HepG2 (cell line): ENCODE results near the gene PGK1. TPM values are rescaled to one million over a fixed set of nuclear protein-coding genes. Genes with fewer than 3 reads are reported as not detected.

ENCODE experiments used
- BORCS8-MEF2B ChIP-seq: sonication (generic); formaldehyde crosslinking; IDR thresholded peaks from 2 replicates; pipeline ENCODE4 v1.8.0; 2022; ENCODE audit warnings: mild to moderate bottlenecking, missing genetic modification reagents
- CBX2 ChIP-seq, 2 experiments: fragments of 200-600 bp in 1 of 2; sonication (generic); formaldehyde crosslinking in 1 of 2; IDR thresholded peaks; 2 replicates each; pipeline versions ENCODE4 v1.7.0 to v1.8.1; 2018 to 2022; ENCODE audit warnings: low read depth in 2 of 2, low read length in 1 of 2, mild to moderate bottlenecking in 1 of 2, missing genetic modification reagents in 1 of 2
- HMG20A ChIP-seq: IDR thresholded peaks from 2 replicates; pipeline ENCODE4 v1.6.1; 2016; ENCODE audit warnings: borderline replicate concordance
- HNF1B ChIP-seq: sonication (generic); formaldehyde crosslinking; IDR thresholded peaks from 2 replicates; pipeline ENCODE4 v1.5.1; 2020; ENCODE audit warnings: mild to moderate bottlenecking, moderate library complexity, missing genetic modification reagents
- HOXA5 ChIP-seq: sonication (generic); formaldehyde crosslinking; IDR thresholded peaks from 2 replicates; pipeline ENCODE4 v1.4.0; 2020; ENCODE audit warnings: missing genetic modification reagents
- IRF2 ChIP-seq: IDR thresholded peaks from 2 replicates; pipeline ENCODE4 v1.6.1; 2018; ENCODE audit warnings: missing genetic modification reagents, missing compliant biosample characterization
- KAT7 ChIP-seq: IDR thresholded peaks from 2 replicates; pipeline ENCODE4 v1.6.1; 2018; ENCODE audit warnings: borderline replicate concordance, missing compliant biosample characterization
- MED1 ChIP-seq: sonication (generic); formaldehyde crosslinking; IDR thresholded peaks from 2 replicates; pipeline ENCODE4 v1.4.0; 2020; ENCODE audit warnings: missing genetic modification reagents
- NFAT5 ChIP-seq: sonication (generic); formaldehyde crosslinking; IDR thresholded peaks from 2 replicates; pipeline ENCODE4 v1.4.0; 2020; ENCODE audit warnings: missing genetic modification reagents
- SOX5 ChIP-seq: IDR thresholded peaks from 2 replicates; pipeline ENCODE4 v1.6.1; 2016; ENCODE audit warnings: borderline replicate concordance
- SRSF4 ChIP-seq: fragments of 200-400 bp; formaldehyde crosslinking; IDR thresholded peaks from one replicate; pipeline ENCODE4 v1.6.1; 2018; ENCODE audit warnings: mild to moderate bottlenecking, low read depth, low read length, moderate library complexity; ENCODE audit not compliant: poor library complexity, severe bottlenecking
- TP53 ChIP-seq: sonication (generic); formaldehyde crosslinking; conservative IDR thresholded peaks from 2 replicates; pipeline ENCODE4 v1.4.0; 2020; ENCODE audit warnings: missing genetic modification reagents
- YEATS2 ChIP-seq: sonication (generic); formaldehyde crosslinking; IDR thresholded peaks from 2 replicates; pipeline ENCODE4 v1.4.0; 2020; ENCODE audit warnings: missing genetic modification reagents, borderline replicate concordance
- ZFP91 ChIP-seq: sonication (generic); formaldehyde crosslinking; IDR thresholded peaks from 2 replicates; pipeline ENCODE4 v1.9.0; 2022; ENCODE audit warnings: missing genetic modification reagents, mild to moderate bottlenecking, borderline replicate concordance
- ZNF256 ChIP-seq: sonication (generic); formaldehyde crosslinking; conservative IDR thresholded peaks from 2 replicates; pipeline ENCODE4 v1.4.0; 2020; ENCODE audit warnings: missing genetic modification reagents
- ZNF614 ChIP-seq: IDR thresholded peaks from 2 replicates; pipeline ENCODE4 v1.6.1; 2018; ENCODE audit warnings: missing biosample characterization, missing genetic modification reagents, inconsistent platforms, borderline replicate concordance
- ZNF670 ChIP-seq: sonication (generic); formaldehyde crosslinking; IDR thresholded peaks from 2 replicates; pipeline ENCODE4 v1.8.0; 2022; ENCODE audit warnings: mild to moderate bottlenecking, missing genetic modification reagents, borderline replicate concordance
- ZNF678 ChIP-seq: sonication (generic); formaldehyde crosslinking; IDR thresholded peaks from 2 replicates; pipeline ENCODE4 v1.4.0; 2020; ENCODE audit warnings: mild to moderate bottlenecking, missing genetic modification reagents
- ZNF749 ChIP-seq: sonication (generic); formaldehyde crosslinking; IDR thresholded peaks from 2 replicates; pipeline ENCODE4 v1.8.0; 2022; ENCODE audit warnings: mild to moderate bottlenecking, missing genetic modification reagents, moderate library complexity, borderline replicate concordance
- ZNF761 ChIP-seq: sonication (generic); formaldehyde crosslinking; conservative IDR thresholded peaks from 2 replicates; pipeline ENCODE4 v1.4.0; 2020; ENCODE audit warnings: mild to moderate bottlenecking, missing genetic modification reagents
- polyA plus RNA-seq, 8 experiments: library from polyadenylated mRNA; depleted of rRNA in 3 of 8; stranded (reverse) in 7 of 8; unstranded in 1 of 8; fragments of >200 nt; fragmentation: Illumina TruSeq in 4 of 8; extraction: Trizol in 4 of 8; gene quantifications; 2 replicates each; pipeline versions ENCODE4 v1.2.1 to v1.2.3, GENCODE V29; 2011 to 2016; ENCODE audit warnings: low read depth in 4 of 8, missing spikeins in 1 of 8, mixed read lengths in 1 of 8; ENCODE audit not compliant: insufficient read depth in 1 of 8
- total RNA-seq, 5 experiments: library from RNA; depleted of rRNA; stranded (reverse); fragments of >200 nt; fragmentation: Illumina TruSeq; extraction: Trizol; gene quantifications; 2 replicates each; pipeline ENCODE4 v1.2.3, GENCODE V29; 2016; ENCODE audit warnings: low read depth in 1 of 5

PGK1 gene
- total and polyA plus RNA-seq, 2 of the 13 experiments (the other 11 are each of a cell fraction or from before 2014, with no cell fraction given), result 325 to 1,274 TPM

- TF ChIP-seq KAT7 (CRISPR knock-in tag) (0 out of 2 replicates have a peak, but pooled peaks have one; percentile 29), NFAT5 (0 out of 2 replicates have a peak, but pooled peaks have one; percentile 68), IRF2 (CRISPR knock-in tag) (peak; percentile 60; the same call in 1 of the 2 replicates), HNF1B (CRISPR knock-in tag) (peak; percentile 80), SRSF4 (no peak), ZNF670 (CRISPR knock-in tag) (peak; percentile 74; the same call in 1 of the 2 replicates), TP53 (CRISPR knock-in tag) (0 out of 2 replicates have a peak, but pooled peaks have one; percentile 18), BORCS8-MEF2B (CRISPR knock-in tag) (peak; percentile 88), ZNF761 (CRISPR knock-in tag) (0 out of 2 replicates have a peak, but pooled peaks have one; percentile 48), ZNF614 (CRISPR knock-in tag) (peak; percentile 68; the same call in 1 of the 2 replicates), ZNF256 (0 out of 2 replicates have a peak, but pooled peaks have one; percentile 43), MED1 (peak; percentile 99), YEATS2 (CRISPR knock-in tag) (peak; percentile 90; the same call in 1 of the 2 replicates), HMG20A (no peak), HOXA5 (CRISPR knock-in tag) (0 out of 2 replicates have a peak, but pooled peaks have one; percentile 70), ZFP91 (CRISPR knock-in tag) (peak; percentile 77), CBX2 (IDR thresholded peaks at IDR 0.05; ENCODE audit: low read depth, low read length) (no peak), CBX2 (CRISPR knock-in tag; IDR thresholded peaks at IDR 0.05; ENCODE audit: low read depth) (0 out of 2 replicates have a peak, but pooled peaks have one; percentile 55), SOX5 (peak; percentile 56; the same call in 1 of the 2 replicates), ZNF678 (CRISPR knock-in tag) (0 out of 2 replicates have a peak, but pooled peaks have one; percentile 41), ZNF749 (CRISPR knock-in tag) (no peak)
Observed at GRCh38 chrX:78103623-78104446, at the start of gene PGK1 (continued).
